NOMO-1 treated with DMSO at 0.1 percent for 48 hours (cell line): Measurements from ENCODE around the gene MEF2A.
A peak's percentile ranks its signal among the peaks of the same experiment; 100 is the strongest.

Source experiments
- DNase-seq: peaks from one replicate; lab custom pipeline; 2025; ENCODE audit not compliant: unreplicated experiment; lab: John Stamatoyannopoulos, UW

Gene MEF2A

DNA sequence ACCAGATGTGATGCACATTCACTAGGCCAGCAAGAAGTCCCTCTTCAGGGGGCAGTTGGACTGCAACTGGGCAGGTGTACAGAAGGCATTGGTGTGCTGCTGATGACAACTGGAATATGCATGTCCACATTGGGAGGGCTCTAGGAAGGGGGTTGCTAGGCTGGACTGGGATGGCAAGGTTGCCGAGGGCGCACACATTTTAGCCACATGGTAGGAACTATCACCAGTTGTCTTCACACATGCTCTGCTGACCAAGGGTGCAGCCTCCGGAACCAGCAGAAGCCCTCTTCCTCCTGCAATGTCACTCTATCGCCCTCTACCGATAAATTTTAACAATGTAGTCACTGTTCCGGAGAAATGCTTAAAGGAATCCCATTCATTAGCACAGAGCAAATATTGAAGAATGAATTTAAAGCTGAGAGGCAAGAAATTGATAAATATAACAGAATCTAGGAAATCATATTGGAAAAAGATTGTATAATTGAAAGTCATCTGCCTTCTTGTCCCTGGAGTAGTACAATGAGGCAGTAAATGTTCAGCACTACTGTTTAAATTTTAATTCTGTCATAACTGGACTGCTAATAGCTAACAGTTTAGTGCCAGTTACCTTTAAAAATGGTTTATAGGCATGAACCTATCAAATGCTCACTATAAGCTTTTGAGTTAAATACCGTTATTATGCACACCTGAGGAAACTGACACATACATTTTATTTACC is 190.1 kb downstream of the MEF2A start:
- peak; percentile 66 for DNase-seq

GRCh38 chr15:99762288-99762687 is 196.5 kb downstream of the MEF2A start:
- DNase-seq, result no peak

GRCh38 chr15:99763827-99764226 is 198.0 kb downstream of the MEF2A start:
- no peak for DNase-seq

DNA sequence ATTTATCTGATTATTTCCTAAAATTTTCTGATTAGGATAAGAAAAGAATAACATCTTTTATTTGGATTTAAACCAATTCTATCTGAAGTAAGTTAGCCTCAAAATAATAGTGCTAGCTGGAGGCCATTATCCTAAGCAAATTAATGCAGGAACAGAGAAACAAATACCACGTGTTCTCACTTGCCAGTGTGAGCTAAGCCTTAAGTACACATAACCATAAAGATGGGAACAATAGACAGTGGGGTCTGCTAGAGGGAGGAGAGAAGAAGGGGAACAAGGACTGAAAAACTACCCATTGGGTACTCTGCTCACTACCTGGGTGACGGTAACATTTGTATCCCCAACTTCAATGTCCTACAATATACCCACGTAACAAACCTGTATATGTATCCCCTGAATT is 198.7 kb downstream of the MEF2A start:
- DNase-seq, result no peak
